GM11168 (cell line): Measurements from ENCODE around the gene HDLBP.
"Not testable (repeated sequence)": the region's sequence is repeated elsewhere in the genome, so short reads cannot be mapped to it uniquely, and the experiment has no call there.

Experiments
- in situ Hi-C: fragments of 300-500 bp; cut with MboI; formaldehyde crosslinking; loops from one replicate; pipeline ENCODE4 v1.12.0; 2022; ENCODE audit warnings: low sequenced_read_pairs; ENCODE audit not compliant: unreplicated experiment

The HDLBP gene

GRCh38 chr2:241308267-241308666 lies 7.2 kb downstream of the HDLBP start:
- in situ Hi-C loops = no loop called here

- in situ Hi-C loops = no loop called here
These were observed 8.4 kb downstream of the HDLBP start for GRCh38 chr2:241307055-241307454.

GRCh38 chr2:241304039-241304670 lies 11.3 kb downstream of the HDLBP start:
- in situ Hi-C loops = no loop called here

- in situ Hi-C loops = no loop called here
These were observed 12.5 kb downstream of the HDLBP start for GRCh38 chr2:241302759-241303651.

- in situ Hi-C loops = no loop called here
These were observed 13.4 kb downstream of the HDLBP start for GRCh38 chr2:241302083-241302482.

GRCh38 chr2:241300000-241300399 lies 15.5 kb downstream of the HDLBP start:
- in situ Hi-C loops = no loop called here

GRCh38 chr2:241298673-241299072 lies 16.8 kb downstream of the HDLBP start:
- in situ Hi-C loops = no loop called here

- in situ Hi-C loops = no loop called here
These were observed 18.7 kb downstream of the HDLBP start for GRCh38 chr2:241296767-241297166.

GRCh38 chr2:241295326-241296095 lies 20.0 kb downstream of the HDLBP start:
- in situ Hi-C loops = no loop called here

- in situ Hi-C loops = not testable (repeated sequence)
These were observed 22.1 kb downstream of the HDLBP start for GRCh38 chr2:241293378-241293797.

- in situ Hi-C loops = no loop called here
These were observed 23.5 kb downstream of the HDLBP start for GRCh38 chr2:241291977-241292376.

- in situ Hi-C loops = no loop called here
These were observed 24.3 kb downstream of the HDLBP start for GRCh38 chr2:241291153-241291552.

GRCh38 chr2:241289597-241289996 lies 25.9 kb downstream of the HDLBP start:
- in situ Hi-C loops = no loop called here

GRCh38 chr2:241289053-241289452 lies 26.4 kb downstream of the HDLBP start:
- in situ Hi-C loops = no loop called here

- in situ Hi-C loops = no loop called here
These were observed 27.1 kb downstream of the HDLBP start for GRCh38 chr2:241288324-241288888.

- in situ Hi-C loops = no loop called here
These were observed 29.0 kb downstream of the HDLBP start for GRCh38 chr2:241286348-241287090.

- in situ Hi-C loops = no loop called here
These were observed 29.9 kb downstream of the HDLBP start for GRCh38 chr2:241285596-241285995.

- in situ Hi-C loops = no loop called here
These were observed 32.9 kb downstream of the HDLBP start for GRCh38 chr2:241282555-241282954.

- in situ Hi-C loops = no loop called here
These were observed 35.2 kb downstream of the HDLBP start for GRCh38 chr2:241280291-241280690.

GRCh38 chr2:241279828-241280227 lies 35.6 kb downstream of the HDLBP start:
- in situ Hi-C loops = no loop called here
